SK-N-SH treated with all-trans-retinoic acid at 6 μM for 48 hours (cell line): Measurements from ENCODE around the gene B4GALT6.

Source experiments
- ATAC-seq: fragments of 200-7000 bp; cut with Tn5 transposase; 3 replicates; pipeline ENCODE4 v1.9.1; 2020; ENCODE audit warnings: mild to moderate bottlenecking, moderate library complexity
- ARNTL ChIP-seq: fragments of 450-650 bp; formaldehyde crosslinking; IDR thresholded peaks from 2 replicates; pipeline ENCODE4 v1.5.0; 2020; ENCODE audit warnings: low read depth, mild to moderate bottlenecking, moderate library complexity, borderline replicate concordance
- BACH2 ChIP-seq: fragments of 250-450 bp; sonication (Bioruptor Pico); IDR thresholded peaks from 2 replicates; pipeline ENCODE4 v1.9.0; 2021; ENCODE audit warnings: mild to moderate bottlenecking, borderline replicate concordance
- CREB5 ChIP-seq: fragments of 250-450 bp; sonication (Bioruptor Pico); IDR thresholded peaks from 2 replicates; pipeline ENCODE4 v1.5.1; 2020; ENCODE audit warnings: low read depth, mild to moderate bottlenecking, moderate library complexity
- CSDC2 ChIP-seq: fragments of 250-450 bp; sonication (Bioruptor Pico); IDR thresholded peaks from 2 replicates; pipeline ENCODE4 v1.5.0; 2020; ENCODE audit warnings: mild to moderate bottlenecking, moderate library complexity
- CSRNP3 ChIP-seq: fragments of 250-450 bp; sonication (Bioruptor Pico); IDR thresholded peaks from 2 replicates; pipeline ENCODE4 v1.5.1; 2021; ENCODE audit warnings: mild to moderate bottlenecking, moderate library complexity
- ESRRG ChIP-seq: fragments of 250-450 bp; sonication (Bioruptor Pico); IDR thresholded peaks from 2 replicates; pipeline ENCODE4 v1.6.1; 2021; ENCODE audit warnings: mild to moderate bottlenecking
- GLIS3 ChIP-seq: fragments of 250-450 bp; sonication (Bioruptor Pico); IDR thresholded peaks from 2 replicates; pipeline ENCODE4 v1.5.0; 2020; ENCODE audit warnings: mild to moderate bottlenecking, moderate library complexity
- ISL1 ChIP-seq: fragments of 250-450 bp; sonication (Bioruptor Pico); IDR thresholded peaks from 2 replicates; pipeline ENCODE4 v2.1.2; 2022; ENCODE audit warnings: mild to moderate bottlenecking, moderate library complexity
- OSR1 ChIP-seq: fragments of 250-450 bp; sonication (Bioruptor Pico); IDR thresholded peaks from 2 replicates; pipeline ENCODE4 v1.8.0; 2022; ENCODE audit warnings: moderate library complexity, mild to moderate bottlenecking, inconsistent platforms
- PATZ1 ChIP-seq: fragments of 250-450 bp; sonication (Bioruptor Pico); IDR thresholded peaks from 2 replicates; pipeline ENCODE4 v1.8.0; 2020; ENCODE audit warnings: mild to moderate bottlenecking, moderate library complexity, borderline replicate concordance
- POU6F1 ChIP-seq: fragments of 250-450 bp; sonication (Bioruptor Pico); IDR thresholded peaks from 2 replicates; pipeline ENCODE4 v1.8.0; 2021; ENCODE audit warnings: low read depth, mild to moderate bottlenecking, moderate library complexity, borderline replicate concordance
- PPARA ChIP-seq: fragments of 250-450 bp; sonication (Bioruptor Pico); IDR thresholded peaks from 2 replicates; pipeline ENCODE4 v1.5.0; 2020; ENCODE audit warnings: mild to moderate bottlenecking, borderline replicate concordance
- RARB ChIP-seq: fragments of 250-450 bp; sonication (Bioruptor Pico); IDR thresholded peaks from 2 replicates; pipeline ENCODE4 v1.8.0; 2021; ENCODE audit warnings: mild to moderate bottlenecking, moderate library complexity
- SNAI2 ChIP-seq: fragments of 250-450 bp; sonication (Bioruptor Pico); IDR thresholded peaks from 2 replicates; pipeline ENCODE4 v1.5.0; 2020; ENCODE audit warnings: mild to moderate bottlenecking, moderate library complexity
- TCF4 ChIP-seq: fragments of 250-450 bp; sonication (Bioruptor Pico); IDR thresholded peaks from 2 replicates; pipeline ENCODE4 v1.8.0; 2021; ENCODE audit warnings: mild to moderate bottlenecking, moderate library complexity, borderline replicate concordance
- TOX ChIP-seq: fragments of 250-450 bp; sonication (Bioruptor Pico); IDR thresholded peaks from 2 replicates; pipeline ENCODE4 v1.8.0; 2021; ENCODE audit warnings: mild to moderate bottlenecking, moderate library complexity, borderline replicate concordance
- TSHZ2 ChIP-seq: fragments of 250-450 bp; sonication (Bioruptor Pico); IDR thresholded peaks from 2 replicates; pipeline ENCODE4 v1.5.0; 2020; ENCODE audit warnings: mild to moderate bottlenecking, moderate library complexity
- ZC3H10 ChIP-seq: fragments of 250-450 bp; sonication (Bioruptor Pico); IDR thresholded peaks from 2 replicates; pipeline ENCODE4 v1.5.1; 2021; ENCODE audit warnings: mild to moderate bottlenecking, moderate library complexity
- ZFP3 ChIP-seq: fragments of 250-450 bp; sonication (Bioruptor Pico); IDR thresholded peaks from 2 replicates; pipeline ENCODE4 v1.5.0; 2020; ENCODE audit warnings: mild to moderate bottlenecking, moderate library complexity
- ZFP30 ChIP-seq: fragments of 450-650 bp; formaldehyde crosslinking; IDR thresholded peaks from 2 replicates; pipeline ENCODE4 v1.5.0; 2022; ENCODE audit warnings: mild to moderate bottlenecking, moderate library complexity
- ZNF565 ChIP-seq: fragments of 450-650 bp; formaldehyde crosslinking; conservative IDR thresholded peaks from 2 replicates; pipeline ENCODE4 v1.5.0; 2020; ENCODE audit warnings: low read depth, mild to moderate bottlenecking, moderate library complexity
- ZNF70 ChIP-seq: fragments of 450-650 bp; formaldehyde crosslinking; IDR thresholded peaks from 2 replicates; pipeline ENCODE4 v1.5.0; 2020; ENCODE audit warnings: mild to moderate bottlenecking, moderate library complexity
- ZNF8 ChIP-seq: fragments of 450-650 bp; formaldehyde crosslinking; IDR thresholded peaks from 2 replicates; pipeline ENCODE4 v1.5.0; 2020; ENCODE audit warnings: mild to moderate bottlenecking, moderate library complexity

The B4GALT6 gene

GRCh38 chr18:31711365-31712172, 27.2 kb upstream of the B4GALT6 start:
- no peak for TF ChIP-seq TSHZ2 (CRISPR knock-in tag)
- no peak for TF ChIP-seq ESRRG (CRISPR knock-in tag)
- no peak for TF ChIP-seq ARNTL (CRISPR knock-in tag)
- TF ChIP-seq CSRNP3 = no peak
- no peak for TF ChIP-seq OSR1 (CRISPR knock-in tag)
- TF ChIP-seq ZNF8 (CRISPR knock-in tag) = no peak
- TF ChIP-seq ISL1 (CRISPR knock-in tag) = no peak
- no peak for TF ChIP-seq CREB5 (CRISPR knock-in tag)
- no peak for TF ChIP-seq ZFP30
- TF ChIP-seq PPARA = no peak
- TF ChIP-seq BACH2 = no peak
- no peak for TF ChIP-seq ZFP3 (CRISPR knock-in tag)
- TF ChIP-seq PATZ1 = no peak
- TF ChIP-seq POU6F1 (CRISPR knock-in tag) = no peak
- TF ChIP-seq SNAI2 (CRISPR knock-in tag) = no peak
- no peak for TF ChIP-seq CSDC2 (CRISPR knock-in tag)
- TF ChIP-seq ZC3H10 (CRISPR knock-in tag) = no peak
- ATAC-seq = no peak

- no peak; the same call in 2 of the 3 replicates for ATAC-seq
- TF ChIP-seq CSDC2 (CRISPR knock-in tag) (no peak), ZFP30 (no peak), ZNF70 (CRISPR knock-in tag) (no peak), GLIS3 (CRISPR knock-in tag) (no peak), TCF4 (CRISPR knock-in tag) (no peak), RARB (CRISPR knock-in tag) (no peak), TSHZ2 (CRISPR knock-in tag) (no peak), CSRNP3 (no peak), CREB5 (CRISPR knock-in tag) (no peak), ZNF565 (CRISPR knock-in tag) (no peak), TOX (CRISPR knock-in tag) (no peak), ZNF8 (CRISPR knock-in tag) (no peak), ESRRG (CRISPR knock-in tag) (no peak), BACH2 (no peak), ARNTL (CRISPR knock-in tag) (no peak), ISL1 (CRISPR knock-in tag) (no peak), PPARA (no peak)
Observed at GRCh38 chr18:31710826-31711225, 26.4 kb upstream of the B4GALT6 start.
